Body of pancreas (tissue), 4 donors: ENCODE data around the gene SF3B5.

Source experiments
- POLR2A ChIP-seq, 3 donors: fragments of 450-650 bp; IDR thresholded peaks; one replicate each; pipeline ENCODE4 v1.6.1; 2016; ENCODE audit warnings: antibody characterized with exemption in 3 of 3, mild to moderate bottlenecking in 2 of 3
- TF ChIP-seq, protein P1 (sequence below), 7 experiments: fragments of 450-650 bp in 4 of 7; fragments of 200-600 bp in 3 of 7; sonication (generic) in 3 of 7; IDR thresholded peaks; one replicate each; pipeline ENCODE4 v1.5.1; 2016 to 2019; ENCODE audit warnings: antibody characterized with exemption in 7 of 7

DNA sequence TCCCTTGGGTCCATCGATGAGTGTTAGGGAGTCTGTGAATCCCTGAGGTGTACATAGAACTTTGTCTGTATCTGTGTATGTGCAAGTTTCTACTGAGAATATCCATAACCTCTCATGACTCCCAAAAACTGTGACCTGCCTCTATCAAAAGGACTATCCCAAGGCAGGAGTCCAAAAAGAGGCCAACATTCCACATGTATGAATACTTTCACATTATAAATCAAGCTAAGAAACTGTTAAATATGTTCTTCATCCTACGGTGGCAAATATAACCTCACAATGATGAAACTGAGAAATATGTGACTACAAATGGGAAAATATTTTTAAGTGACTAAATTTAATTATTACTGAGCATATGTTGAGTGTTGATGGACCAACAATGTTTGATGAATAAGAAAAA lies 38.8 kb upstream of the SF3B5 start:
- TF ChIP-seq, protein P1, sequence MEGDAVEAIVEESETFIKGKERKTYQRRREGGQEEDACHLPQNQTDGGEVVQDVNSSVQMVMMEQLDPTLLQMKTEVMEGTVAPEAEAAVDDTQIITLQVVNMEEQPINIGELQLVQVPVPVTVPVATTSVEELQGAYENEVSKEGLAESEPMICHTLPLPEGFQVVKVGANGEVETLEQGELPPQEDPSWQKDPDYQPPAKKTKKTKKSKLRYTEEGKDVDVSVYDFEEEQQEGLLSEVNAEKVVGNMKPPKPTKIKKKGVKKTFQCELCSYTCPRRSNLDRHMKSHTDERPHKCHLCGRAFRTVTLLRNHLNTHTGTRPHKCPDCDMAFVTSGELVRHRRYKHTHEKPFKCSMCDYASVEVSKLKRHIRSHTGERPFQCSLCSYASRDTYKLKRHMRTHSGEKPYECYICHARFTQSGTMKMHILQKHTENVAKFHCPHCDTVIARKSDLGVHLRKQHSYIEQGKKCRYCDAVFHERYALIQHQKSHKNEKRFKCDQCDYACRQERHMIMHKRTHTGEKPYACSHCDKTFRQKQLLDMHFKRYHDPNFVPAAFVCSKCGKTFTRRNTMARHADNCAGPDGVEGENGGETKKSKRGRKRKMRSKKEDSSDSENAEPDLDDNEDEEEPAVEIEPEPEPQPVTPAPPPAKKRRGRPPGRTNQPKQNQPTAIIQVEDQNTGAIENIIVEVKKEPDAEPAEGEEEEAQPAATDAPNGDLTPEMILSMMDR (IDR thresholded peaks at IDR 0.05), result no peak
- no peak for TF ChIP-seq POLR2A (IDR thresholded peaks at IDR 0.05)
